B cell (primary cell): ENCODE measurements around the gene ATP6V0E2. TPM values are rescaled to one million over a fixed set of nuclear protein-coding genes. Genes with fewer than 3 reads are reported as not detected.

Experiments used
- ATAC-seq: fragments of 200-7000 bp; cut with Tn5 transposase; one replicate; pipeline ENCODE4 v1.10.0; 2021; ENCODE audit warnings: low read depth, mild to moderate bottlenecking, moderate number of reproducible peaks, moderate library complexity
- CTCF ChIA-PET: fragments of 350-600 bp; sonication (Branson Sonifier 250); formaldehyde crosslinking; loops from one replicate; lab custom pipeline; 2021; ENCODE audit warnings: antibody characterized with exemption, inconsistent platforms; lab: Charles Lee
- POLR2A ChIA-PET: fragments of 350-600 bp; sonication (Branson Sonifier 250); formaldehyde crosslinking; loops from one replicate; lab custom pipeline; 2021; ENCODE audit warnings: antibody characterized with exemption; lab: Charles Lee
- DNase-seq: peaks from one replicate; pipeline ENCODE4 v3.0.0; 2013
- H2AFZ ChIP-seq: 2 replicates; pipeline ENCODE4 v1.6.1; 2012; ENCODE audit warnings: mild to moderate bottlenecking, low read depth, low read length; ENCODE audit not compliant: insufficient read depth, poor library complexity, severe bottlenecking
- H3K27ac ChIP-seq, 2 donors: 1 replicate in 1 of 2; 2 replicates in 1 of 2; pipeline ENCODE4 v1.5.1; 2012 to 2013; ENCODE audit warnings: low read length in 2 of 2, mild to moderate bottlenecking in 2 of 2, moderate library complexity in 1 of 2
- H3K27me3 ChIP-seq, 4 experiments: fragments of 200-600 bp in 1 of 4; sonication (generic) in 1 of 4; replicated peaks in 1 of 4; 1 replicate in 2 of 4; 2 replicates in 2 of 4; pipeline versions ENCODE4 v1.6.1 to v1.7.0; 2013 to 2016; ENCODE audit warnings: low read length in 3 of 4, mild to moderate bottlenecking in 2 of 4, mixed read lengths in 1 of 4, moderate library complexity in 1 of 4; ENCODE audit not compliant: insufficient read depth in 4 of 4, control insufficient read depth in 3 of 4; ENCODE audit errors: control extremely low read depth in 1 of 4
- H3K36me3 ChIP-seq, 2 experiments: replicated peaks in 1 of 2; 1 replicate in 1 of 2; 2 replicates in 1 of 2; pipeline versions ENCODE4 v1.6.1 to v1.7.1; 2013; ENCODE audit warnings: low read length in 1 of 2; ENCODE audit not compliant: insufficient read depth in 2 of 2, control insufficient read depth in 1 of 2; ENCODE audit errors: control extremely low read depth in 1 of 2, extremely low read depth in 1 of 2
- H3K4me1 ChIP-seq, 2 donors: fragments of 200-600 bp in 1 of 2; sonication (generic) in 1 of 2; 1 replicate in 1 of 2; 2 replicates in 1 of 2; pipeline versions ENCODE4 v1.5.1 to v1.6.1; 2013 to 2017; ENCODE audit warnings: low read length in 2 of 2; ENCODE audit not compliant: control insufficient read depth in 2 of 2, insufficient read depth in 2 of 2
- H3K4me2 ChIP-seq: replicated peaks from 2 replicates; pipeline ENCODE3; 2012; ENCODE audit warnings: mild to moderate bottlenecking, low read depth, low read length; ENCODE audit not compliant: poor library complexity, severe bottlenecking
- H3K4me3 ChIP-seq, 5 experiments: fragments of 200-600 bp in 1 of 5; sonication (generic) in 1 of 5; 1 replicate in 3 of 5; 2 replicates in 2 of 5; pipeline versions ENCODE4 v1.5.1 to v1.7.0; 2011 to 2016; ENCODE audit warnings: low read length in 4 of 5, mild to moderate bottlenecking in 4 of 5, low read depth in 2 of 5, control low read depth in 1 of 5, moderate library complexity in 1 of 5; ENCODE audit not compliant: insufficient read depth in 1 of 5; ENCODE audit errors: control extremely low read depth in 1 of 5, extremely low read depth in 1 of 5
- H3K79me2 ChIP-seq: fragments of 200-600 bp; sonication (generic); one replicate; pipeline ENCODE4 v1.6.0; 2016; ENCODE audit warnings: low read length; ENCODE audit not compliant: control insufficient read depth, insufficient read depth
- H3K9ac ChIP-seq: fragments of 200-600 bp; sonication (generic); 2 replicates; pipeline ENCODE4 v1.6.1; 2017; ENCODE audit warnings: mild to moderate bottlenecking, low read length, moderate library complexity
- H3K9me3 ChIP-seq, 3 donors: one replicate each; pipeline versions ENCODE4 v1.6.1 to v1.7.1; 2013; ENCODE audit warnings: low read length in 2 of 3; ENCODE audit not compliant: control insufficient read depth in 2 of 3, insufficient read depth in 1 of 3; ENCODE audit errors: control extremely low read depth in 1 of 3
- H4K20me1 ChIP-seq: 2 replicates; pipeline ENCODE4 v1.6.0; 2012; ENCODE audit warnings: mild to moderate bottlenecking, low read length; ENCODE audit not compliant: insufficient read depth, control insufficient read depth, poor library complexity, severe bottlenecking
- H3K27ac Mint-ChIP-seq: one replicate; pipeline ENCODE4 v1.8.0; 2021; ENCODE audit warnings: mixed read lengths
- H3K27me3 Mint-ChIP-seq: one replicate; pipeline ENCODE4 v1.8.0; 2021; ENCODE audit warnings: mixed read lengths
- H3K4me1 Mint-ChIP-seq: one replicate; pipeline ENCODE4 v1.8.0; 2021; ENCODE audit warnings: mixed read lengths
- H3K4me3 Mint-ChIP-seq: one replicate; pipeline ENCODE4 v1.8.0; 2021; ENCODE audit warnings: mixed read lengths
- H3K9me3 Mint-ChIP-seq: one replicate; pipeline ENCODE4 v1.8.0; 2022; ENCODE audit warnings: mixed read lengths; ENCODE audit not compliant: insufficient read depth
- CTCF ChIP-seq: fragments of 200-600 bp; IDR thresholded peaks from one replicate; pipeline ENCODE4 v1.8.0; 2022; ENCODE audit warnings: antibody characterized with exemption, mild to moderate bottlenecking
- EZH2 ChIP-seq: IDR thresholded peaks from 2 replicates; pipeline ENCODE4 v1.6.1; 2012; ENCODE audit warnings: borderline replicate concordance, low read depth, mild to moderate bottlenecking, moderate library complexity, low read length; ENCODE audit not compliant: insufficient read depth, poor library complexity, severe bottlenecking
- WGBS: methylation state at CpG from one replicate; pipeline ENCODE4 v1.1.5; 2013; ENCODE audit warnings: missing lambda C conversion rate; ENCODE audit not compliant: insufficient coverage; 5-methylcytosine and 5-hydroxymethylcytosine counted together
- intact Hi-C: fragments of 100-400 bp; cut with micrococcal nuclease; formaldehyde crosslinking; loops from one replicate; pipeline ENCODE4 v1.10.0; 2022
- polyA plus RNA-seq: library from polyadenylated mRNA; depleted of rRNA; stranded (reverse); fragments of >200 nt; gene quantifications from 2 replicates; pipeline ENCODE4 v1.2.3, GENCODE V29; 2012
- total RNA-seq, 2 donors: library from RNA; stranded (reverse); fragments of 120-200 nt in 1 of 2; gene quantifications; 1 replicate in 1 of 2; 2 replicates in 1 of 2; pipeline versions ENCODE4 v1.2.3 to v1.2.4, GENCODE V29; 2013 to 2022

The ATP6V0E2 gene
- total and polyA plus RNA-seq, 2 donors (not counting 1 experiment from before 2014, with no cell fraction given): 13.5 to 49.6 TPM

GRCh38 chr7:149834601-149835000 lies 39.2 kb upstream of the ATP6V0E2 start:
- Mint-ChIP-seq H3K4me1 (peaks cover 15% of the 10 kb centered on the region), H3K4me3 (no peak overlapping the region), H3K27me3 (peaks cover 30% of the 10 kb centered on the region), H3K9me3 (no peaks in the 10 kb centered on the region), H3K27ac (no peak overlapping the region)
- H3K9me3 ChIP-seq: no peaks in the 10 kb centered on the region
- H3K36me3 ChIP-seq: no peaks in the 10 kb centered on the region
- no peak overlapping the region for H2AFZ ChIP-seq
- H3K4me2 ChIP-seq: no peak overlapping the region
- peaks cover 13% of the 10 kb centered on the region for H3K79me2 ChIP-seq
- H3K4me3 ChIP-seq: no peak overlapping the region
- TF ChIP-seq CTCF: no peak
- no peak for TF ChIP-seq EZH2
- ATAC-seq: no peak
- H3K27me3 ChIP-seq: peaks cover 0 to 7% (median 0%) of the 10 kb centered on the region in 4 experiments
- peaks cover 12 to 15% of the 10 kb centered on the region in 2 donors for H3K4me1 ChIP-seq
- no peak for DNase-seq
- H3K9ac ChIP-seq: no peak overlapping the region
- 86% methylated on average over 7 of the region's 8 CpGs for WGBS
- H3K27ac ChIP-seq: no peak overlapping the region
- H4K20me1 ChIP-seq: peaks cover 11% of the 10 kb centered on the region
- intact Hi-C loops: no loop called here
- CTCF ChIA-PET: interaction anchor here (0.6 kb wide), 1 partner anchor 667 kb away, joined by 3 read pairs; no protein-coding TSS in a partner anchor
- POLR2A ChIA-PET: no interaction called here

GRCh38 chr7:149836434-149836833 lies 37.3 kb upstream of the ATP6V0E2 start:
- Mint-ChIP-seq H3K27me3 (peaks cover 30% of the 10 kb centered on the region), H3K27ac (no peak overlapping the region), H3K4me3 (no peak overlapping the region), H3K9me3 (no peaks in the 10 kb centered on the region), H3K4me1 (peaks cover 19% of the 10 kb centered on the region)
- intact Hi-C loops: loop anchor here (5.0 kb wide), 2 partner anchors 639 to 1246 kb away; partner anchors contain the start of genes FASTK, TMUB1 and ZNF282
- H3K27ac ChIP-seq: no peak overlapping the region
- DNase-seq (no peak), ATAC-seq (no peak)
- H3K4me3 ChIP-seq: no peak overlapping the region
- peaks cover 13 to 15% of the 10 kb centered on the region in 2 donors for H3K4me1 ChIP-seq
- no peak overlapping the region for H2AFZ ChIP-seq
- WGBS: 86% methylated on average over 1 of the region's 1 CpG
- H4K20me1 ChIP-seq: peaks cover 14% of the 10 kb centered on the region
- CTCF ChIA-PET: no interaction called here
- H3K27me3 ChIP-seq: peaks cover 0 to 3% (median 0%) of the 10 kb centered on the region in 4 experiments
- no peak overlapping the region for H3K4me2 ChIP-seq
- peaks cover 17% of the 10 kb centered on the region for H3K79me2 ChIP-seq
- no peak overlapping the region for H3K9ac ChIP-seq
- H3K36me3 ChIP-seq: no peaks in the 10 kb centered on the region
- POLR2A ChIA-PET: no interaction called here
- H3K9me3 ChIP-seq: no peaks in the 10 kb centered on the region
- TF ChIP-seq EZH2 (no peak), CTCF (no peak)
